HG03460 (cell line): ENCODE measurements around the gene ALG1L2.
"Not testable (repeated sequence)": the region's sequence is repeated elsewhere in the genome, so short reads cannot be mapped to it uniquely, and the experiment has no call there.

Experiments used
- ATAC-seq: cut with Tn5 transposase; IDR thresholded peaks from one replicate; pipeline ENCODE4 v1.9.1; 2021; ENCODE audit not compliant: unreplicated experiment

The ALG1L2 gene, protein sequence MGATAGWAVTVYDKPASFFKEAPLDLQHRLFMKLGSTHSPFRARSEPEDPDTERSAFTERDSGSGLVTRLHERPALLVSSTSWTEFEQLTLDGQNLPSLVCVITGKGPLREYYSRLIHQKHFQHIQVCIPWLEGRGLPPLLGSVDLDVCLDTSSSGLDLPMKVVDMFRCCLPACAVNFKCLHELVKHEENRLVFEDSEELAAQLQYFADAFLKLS

DNA sequence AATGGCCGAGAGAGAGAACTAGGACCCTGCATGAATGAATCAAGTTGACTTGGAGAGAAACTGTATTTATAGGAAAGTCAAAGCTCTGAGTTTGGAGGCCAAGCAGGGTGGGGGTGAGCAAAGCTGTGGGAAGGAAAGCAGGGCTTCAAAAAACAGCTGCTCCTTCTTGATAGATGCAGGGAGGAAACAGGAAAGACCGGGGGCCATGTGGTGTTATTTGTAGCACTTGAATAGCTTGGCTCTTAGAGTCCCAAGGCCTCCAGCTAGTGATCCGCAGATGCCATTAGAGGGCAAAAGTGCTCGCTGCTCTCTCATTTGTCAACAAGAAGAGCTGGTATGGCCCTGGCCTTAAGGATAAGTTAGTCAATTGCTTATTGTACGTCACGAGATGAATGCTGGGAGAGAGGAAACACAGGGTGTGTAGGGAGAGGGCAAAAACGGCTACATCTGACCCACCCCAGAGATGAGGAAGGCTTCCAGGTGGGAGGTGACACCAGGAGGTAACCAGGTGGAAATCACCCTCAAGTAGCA is at the start of gene ALG1L2:
TSS of gene ALG1L2 (plus strand) at position 481 of the 531 bp plus-strand sequence. CDS start 186 bp downstream, outside the sequence.
- ATAC-seq: no peak

DNA sequence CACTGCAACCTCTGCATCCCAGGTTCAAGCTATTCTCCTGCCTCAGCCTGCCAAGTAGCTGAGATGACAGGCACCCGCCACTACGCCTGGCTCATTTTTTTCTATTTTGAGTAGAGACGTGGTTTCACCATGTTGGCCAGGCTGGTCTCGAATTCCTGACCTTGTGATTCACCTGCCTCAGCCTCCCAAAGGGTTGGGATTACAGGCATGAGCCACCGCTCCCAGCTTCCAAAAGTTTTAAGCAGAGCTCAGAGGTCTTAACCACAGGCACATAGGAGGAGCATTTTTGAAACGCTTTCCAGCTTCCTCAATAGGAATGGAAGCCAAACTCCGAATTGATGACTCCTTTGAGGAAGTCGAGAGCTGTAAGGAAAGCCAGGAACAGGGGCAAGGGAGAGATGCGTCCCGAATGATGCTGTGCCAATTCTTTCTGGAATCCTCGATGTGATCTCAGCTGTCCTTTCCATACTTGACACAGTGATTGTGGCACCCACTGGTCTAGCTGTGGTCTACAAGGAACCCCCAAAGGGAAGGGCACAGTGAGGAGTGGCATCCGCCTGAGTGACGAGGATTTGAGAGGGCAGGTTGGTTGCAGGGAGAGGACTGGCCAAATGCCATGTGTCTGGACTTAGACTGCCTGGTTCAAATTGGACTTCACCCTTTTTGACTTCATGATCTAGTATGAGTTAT is 44.4 kb upstream of the ALG1L2 start:
- not testable (repeated sequence) for ATAC-seq

- not testable (repeated sequence) for ATAC-seq
Observed at GRCh38 chr3:130042736-130043135, 38.9 kb upstream of the ALG1L2 start.

- not testable (repeated sequence) for ATAC-seq
Observed at GRCh38 chr3:130043658-130044057, 38.0 kb upstream of the ALG1L2 start.

GRCh38 chr3:130044370-130044769 is 37.3 kb upstream of the ALG1L2 start:
- no peak for ATAC-seq

GRCh38 chr3:130048726-130049125 is 32.9 kb upstream of the ALG1L2 start:
- ATAC-seq: no peak

- not testable (repeated sequence) for ATAC-seq
Observed at GRCh38 chr3:130052366-130052765, 29.3 kb upstream of the ALG1L2 start.

- not testable (repeated sequence) for ATAC-seq
Observed at GRCh38 chr3:130052965-130053364, 28.7 kb upstream of the ALG1L2 start.

DNA sequence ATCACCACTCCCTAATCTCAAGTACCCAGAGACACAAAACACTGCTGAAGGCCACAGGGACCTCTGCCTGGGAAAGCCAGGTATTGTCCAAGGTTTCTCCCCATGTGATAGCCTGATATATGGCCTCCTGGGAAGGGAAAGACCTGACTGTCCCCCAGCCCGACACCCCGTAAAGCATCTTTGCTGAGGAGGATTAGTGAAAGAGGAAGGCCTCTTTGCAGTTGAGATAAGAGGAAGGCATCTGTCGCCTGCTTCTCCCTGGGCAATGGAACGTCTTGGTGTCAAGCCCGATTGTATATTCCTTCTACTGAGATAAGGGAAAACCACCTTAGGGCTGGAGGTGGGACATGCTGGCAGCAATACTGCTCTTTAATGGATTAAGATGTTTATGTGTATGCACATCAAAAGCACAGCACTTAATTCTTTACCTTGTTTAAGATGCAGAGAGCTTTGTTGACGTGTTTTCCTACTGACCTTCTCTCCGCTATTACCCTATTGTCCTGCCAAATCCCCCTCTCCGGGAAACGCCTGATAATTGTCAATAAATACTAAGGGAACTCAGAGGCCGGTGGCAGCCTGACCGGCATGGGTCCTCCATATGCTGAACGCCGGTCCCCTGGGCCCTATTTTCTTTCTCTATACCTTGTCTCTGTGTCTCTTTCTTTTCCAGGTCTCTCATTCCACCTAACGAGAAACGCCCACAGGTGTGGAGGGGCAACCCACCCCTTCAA is 23.9 kb upstream of the ALG1L2 start:
- not testable (repeated sequence) for ATAC-seq

DNA sequence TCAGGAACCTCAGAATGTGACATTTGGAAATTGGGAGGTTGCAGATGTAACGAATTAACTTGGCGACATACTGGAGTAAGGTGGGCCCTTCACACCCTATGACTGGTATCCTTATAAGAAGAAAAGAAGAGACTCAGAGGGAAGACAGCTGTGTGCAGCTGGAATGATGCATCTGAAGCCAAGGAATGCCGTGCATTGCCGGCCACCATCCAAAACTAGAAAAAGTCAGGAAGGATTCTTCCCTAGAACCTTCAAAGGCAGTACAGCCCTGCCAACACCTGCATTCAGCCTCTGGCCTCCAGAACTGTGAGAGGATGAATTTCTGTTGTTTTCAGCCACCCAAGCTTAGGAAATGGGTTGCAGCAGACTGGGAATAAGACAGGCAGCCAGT is 23.4 kb upstream of the ALG1L2 start:
- ATAC-seq: not testable (repeated sequence)

DNA sequence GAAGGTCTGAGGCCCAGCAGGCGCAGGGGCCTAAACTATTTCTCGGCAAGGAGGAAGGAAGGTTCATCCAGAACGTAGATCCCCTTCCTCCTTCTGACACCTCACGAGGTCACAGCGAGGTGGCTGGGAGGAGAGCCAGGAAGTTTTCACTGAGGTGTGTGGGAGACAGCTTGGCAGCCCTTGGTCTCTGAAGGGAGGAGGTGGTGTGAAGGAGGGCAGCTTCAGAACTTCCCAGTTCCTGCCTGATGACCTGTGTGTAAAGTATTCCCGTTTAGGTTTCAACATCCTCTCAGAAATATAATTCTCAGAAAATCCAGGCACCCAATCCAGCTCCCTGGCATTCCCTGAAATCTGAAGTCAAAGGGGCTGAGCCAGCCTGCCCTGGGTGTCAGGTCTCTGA is 22.9 kb upstream of the ALG1L2 start:
- ATAC-seq: not testable (repeated sequence)

- ATAC-seq: not testable (repeated sequence)
Observed at GRCh38 chr3:130059162-130059561, 22.5 kb upstream of the ALG1L2 start.

GRCh38 chr3:130073582-130073981 is 8.0 kb upstream of the ALG1L2 start:
- ATAC-seq: no peak

GRCh38 chr3:130077636-130078035 is 4.0 kb upstream of the ALG1L2 start:
- ATAC-seq: no peak

DNA sequence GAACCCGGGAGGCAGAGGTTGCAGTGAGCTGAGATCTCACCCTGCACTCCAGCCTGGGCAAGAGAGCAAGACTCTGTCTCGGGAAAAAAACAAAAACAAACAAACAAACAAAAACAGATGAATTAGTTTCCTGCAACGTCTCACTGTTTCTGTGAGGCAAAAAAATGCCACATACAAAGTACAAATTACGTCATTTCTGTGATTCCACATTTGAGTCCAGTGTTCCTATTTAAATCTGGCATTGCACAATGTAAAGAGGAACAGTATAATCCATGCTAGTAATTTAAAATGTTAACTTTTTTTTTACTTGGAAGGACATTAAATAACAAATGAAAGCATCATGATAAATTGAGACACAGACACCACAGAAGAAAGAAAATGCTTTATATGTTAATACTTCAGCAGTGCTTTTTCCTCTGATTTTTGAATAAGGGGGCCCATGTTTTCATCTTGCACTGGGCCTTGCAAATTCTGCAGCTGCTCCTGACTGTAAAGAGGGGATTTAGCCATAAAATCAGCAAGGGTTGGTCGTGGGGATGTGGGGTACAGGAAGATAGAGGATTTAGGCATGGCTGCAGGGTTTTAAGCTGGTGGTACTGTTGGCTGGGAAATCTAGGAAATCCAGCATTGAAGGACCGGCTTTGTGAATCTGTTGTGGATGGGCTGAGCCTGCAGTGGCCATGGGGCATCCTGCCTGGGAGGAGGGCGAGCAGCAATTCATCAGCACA is 1.9 kb downstream of the ALG1L2 start:
- ATAC-seq: not testable (repeated sequence)

DNA sequence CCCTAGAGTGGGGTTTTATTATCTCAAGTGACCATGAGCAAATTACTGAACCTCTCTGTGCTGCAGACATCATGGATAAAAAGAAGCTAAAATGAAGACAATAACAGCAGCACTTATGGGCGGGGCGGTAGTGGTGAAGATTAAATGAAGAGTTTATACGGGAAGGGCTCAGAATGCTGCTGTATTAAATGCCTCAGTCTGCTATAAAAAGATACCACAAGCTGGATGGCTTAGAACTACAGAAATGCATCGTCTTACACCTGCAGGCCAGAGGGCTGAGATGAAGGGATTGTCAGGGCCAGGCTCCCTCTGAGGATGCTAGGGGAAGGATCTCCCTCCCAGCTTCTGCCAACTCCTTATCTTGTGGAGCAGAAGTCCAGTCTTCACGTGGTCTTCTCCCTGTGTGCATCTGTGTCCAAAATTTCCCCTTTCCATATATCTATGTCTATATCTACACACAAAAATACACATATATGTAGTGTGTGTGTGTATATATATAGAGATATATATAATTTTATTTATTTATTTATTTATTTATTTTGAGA is 2.9 kb downstream of the ALG1L2 start:
- ATAC-seq: no peak

GRCh38 chr3:130085881-130086280 is 4.2 kb downstream of the ALG1L2 start:
- ATAC-seq: no peak

- ATAC-seq: not testable (repeated sequence)
Observed at GRCh38 chr3:130086628-130087027, 5.0 kb downstream of the ALG1L2 start.

DNA sequence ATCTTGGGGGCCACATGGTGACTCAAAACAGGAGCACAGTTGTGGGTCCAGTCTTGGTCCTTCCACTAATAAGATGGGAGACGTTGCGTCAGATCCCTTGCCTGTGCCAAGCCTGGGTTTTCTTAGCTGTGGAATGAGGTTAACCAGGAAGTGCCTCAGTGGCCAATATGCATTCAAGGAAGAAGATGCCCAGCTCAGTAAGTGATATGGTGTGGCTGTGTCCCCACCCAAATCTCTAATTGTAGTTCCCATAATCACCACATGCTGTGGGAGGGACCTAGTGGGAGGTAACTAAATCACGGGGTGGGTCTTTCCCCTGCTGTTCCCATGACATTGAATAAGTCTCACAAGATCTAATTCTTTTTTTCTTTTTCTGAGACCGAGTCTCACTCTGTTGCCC is 6.4 kb downstream of the ALG1L2 start:
- no peak for ATAC-seq

DNA sequence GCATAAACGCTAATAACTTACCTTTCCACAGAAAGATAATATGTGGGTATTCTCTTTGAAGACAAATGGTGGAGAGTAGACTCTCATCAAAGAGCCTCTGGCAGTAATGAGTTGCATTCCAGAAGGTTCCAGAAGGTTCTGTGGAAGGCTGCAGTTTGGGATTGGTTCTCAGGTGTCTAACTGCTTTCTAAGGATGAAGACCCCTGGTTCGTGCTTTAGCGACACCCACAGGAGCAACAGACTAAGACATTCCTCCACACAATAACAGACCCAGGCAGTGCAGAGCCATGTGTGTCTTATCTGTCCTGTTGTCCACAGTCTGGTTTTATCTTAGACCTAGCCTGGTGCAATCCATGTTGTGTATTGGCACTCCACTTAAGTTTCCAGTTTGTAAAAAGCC is 9.1 kb downstream of the ALG1L2 start:
- not testable (repeated sequence) for ATAC-seq

GRCh38 chr3:130091958-130092357 is 10.3 kb downstream of the ALG1L2 start:
- no peak for ATAC-seq
